ENCODE measurements around the gene SFXN1. TPM values are rescaled to one million over a fixed set of nuclear protein-coding genes. Genes with fewer than 3 reads are reported as not detected.

SFXN1 gene
- total and polyA plus RNA-seq, 9 of the 15 experiments (the other 6 are each of a cell fraction or from before 2014, with no cell fraction given): 31.8 to 261 (median 113) TPM

DNA sequence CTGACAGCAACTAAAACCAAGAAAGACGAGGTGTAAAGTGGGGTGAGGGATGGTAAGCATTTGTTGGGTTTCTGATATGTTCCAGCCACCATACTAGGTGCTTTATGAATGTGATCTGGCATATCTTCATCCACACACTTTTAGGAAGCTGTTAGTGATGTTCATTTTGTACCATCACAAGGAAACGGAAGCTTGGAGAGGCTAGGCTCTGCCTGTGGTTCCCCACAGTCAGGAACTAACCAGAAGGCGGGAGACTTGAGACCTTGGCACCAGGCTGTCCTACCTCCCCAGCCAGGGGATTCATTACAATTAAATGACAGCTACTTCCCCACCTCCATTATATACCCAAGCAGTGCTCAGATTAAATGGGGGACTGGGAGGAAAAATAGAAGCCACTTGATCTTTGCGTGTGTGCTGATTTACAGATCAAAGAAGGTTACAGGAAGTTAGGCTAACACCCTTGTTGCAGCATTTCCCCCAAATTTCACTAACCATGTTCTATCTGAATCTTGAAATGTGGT is 43.0 kb downstream of the SFXN1 start:
- peaks cover 87% of the 10 kb centered on the region for H3K36me3 ChIP-seq (ENCODE audit: control insufficient read depth, insufficient read depth, low read length)
- H3K79me2 ChIP-seq (ENCODE audit: control insufficient read depth, insufficient read depth, low read length): no peaks in the 10 kb centered on the region
- H2AFZ ChIP-seq (ENCODE audit: low read depth, low read length): no peak overlapping the region
- DNase-seq (ENCODE audit: extremely low read depth in 1 of 4, low spot score in 3 of 4) (no peak), ATAC-seq (no peak), FAIRE-seq (no peak)
- POLR2A ChIA-PET: interaction anchor here (0.5 kb wide), 1 partner anchor 9 kb away, joined by 3 read pairs; no protein-coding TSS in a partner anchor
- CTCF ChIA-PET (ENCODE audit: low intra/inter-chr PET ratio): no interaction called here
- no TSS peak for BruUV-seq (replicated peaks)
- no peak overlapping the region for H3K27ac ChIP-seq (ENCODE audit: extremely low read depth, low read depth, low read length)
- H3K9ac ChIP-seq (ENCODE audit: insufficient read depth in 1 of 2, low read depth in 2 of 2, low read length in 2 of 2): no peak overlapping the region
- peaks cover 15% of the 10 kb centered on the region; the same call in 1 of the 2 replicates for H4K20me1 ChIP-seq (replicated peaks; ENCODE audit: control insufficient read depth, insufficient read depth, low read length)
- 93% methylated on average over 4 of the region's 4 CpGs for WGBS (ENCODE audit: insufficient coverage, low coverage, missing lambda C conversion rate)
- H3K27me3 ChIP-seq (ENCODE audit: control insufficient read depth in 2 of 2, insufficient read depth in 2 of 2, low read length in 2 of 2): no peaks in the 10 kb centered on the region
- H3K4me2 ChIP-seq (ENCODE audit: insufficient read depth, low read length): no peak overlapping the region
- peaks cover 9 to 15% of the 10 kb centered on the region in 2 experiments; a peak in 3 of 5 replicates for H3K4me1 ChIP-seq (replicated peaks in 1 of 2; ENCODE audit: control insufficient read depth in 2 of 2, insufficient read depth in 2 of 2, low read length in 2 of 2)
- in situ Hi-C loops (cut with MboI): no loop called here
- H3K4me3 ChIP-seq: no peak overlapping the region
- peaks cover 4% of the 10 kb centered on the region for H3K9me1 ChIP-seq (ENCODE audit: control insufficient read depth, insufficient read depth, low read length)
- TF ChIP-seq, protein P1, sequence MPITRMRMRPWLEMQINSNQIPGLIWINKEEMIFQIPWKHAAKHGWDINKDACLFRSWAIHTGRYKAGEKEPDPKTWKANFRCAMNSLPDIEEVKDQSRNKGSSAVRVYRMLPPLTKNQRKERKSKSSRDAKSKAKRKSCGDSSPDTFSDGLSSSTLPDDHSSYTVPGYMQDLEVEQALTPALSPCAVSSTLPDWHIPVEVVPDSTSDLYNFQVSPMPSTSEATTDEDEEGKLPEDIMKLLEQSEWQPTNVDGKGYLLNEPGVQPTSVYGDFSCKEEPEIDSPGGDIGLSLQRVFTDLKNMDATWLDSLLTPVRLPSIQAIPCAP (CRISPR knock-in tag; IDR thresholded peaks at IDR 0.05; ENCODE audit: borderline replicate concordance): no peak
- TF ChIP-seq, protein P2, sequence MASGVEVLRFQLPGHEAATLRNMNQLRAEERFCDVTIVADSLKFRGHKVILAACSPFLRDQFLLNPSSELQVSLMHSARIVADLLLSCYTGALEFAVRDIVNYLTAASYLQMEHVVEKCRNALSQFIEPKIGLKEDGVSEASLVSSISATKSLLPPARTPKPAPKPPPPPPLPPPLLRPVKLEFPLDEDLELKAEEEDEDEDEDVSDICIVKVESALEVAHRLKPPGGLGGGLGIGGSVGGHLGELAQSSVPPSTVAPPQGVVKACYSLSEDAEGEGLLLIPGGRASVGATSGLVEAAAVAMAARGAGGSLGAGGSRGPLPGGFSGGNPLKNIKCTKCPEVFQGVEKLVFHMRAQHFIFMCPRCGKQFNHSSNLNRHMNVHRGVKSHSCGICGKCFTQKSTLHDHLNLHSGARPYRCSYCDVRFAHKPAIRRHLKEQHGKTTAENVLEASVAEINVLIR (CRISPR knock-in tag; IDR thresholded peaks at IDR 0.05): no peak
- TF ChIP-seq ZNF24 (IDR thresholded peaks at IDR 0.05) (no peak), TAF7 (tag; IDR thresholded peaks at IDR 0.05) (no peak), ZNF717 (CRISPR knock-in tag; IDR thresholded peaks at IDR 0.05) (no peak), ZNF124 (CRISPR knock-in tag; IDR thresholded peaks at IDR 0.05) (no peak), ZBTB26 (CRISPR knock-in tag; IDR thresholded peaks at IDR 0.05) (no peak), NR2C2 (CRISPR knock-in tag; IDR thresholded peaks at IDR 0.05) (no peak), NR2C2 (tag; IDR thresholded peaks at IDR 0.05) (no peak), BACH1 (tag; IDR thresholded peaks at IDR 0.05) (no peak), GATAD2A (IDR thresholded peaks at IDR 0.05) (no peak), KAT8 (IDR thresholded peaks at IDR 0.05; ENCODE audit: low read depth) (no peak)
- TF ChIP-seq, protein P3, sequence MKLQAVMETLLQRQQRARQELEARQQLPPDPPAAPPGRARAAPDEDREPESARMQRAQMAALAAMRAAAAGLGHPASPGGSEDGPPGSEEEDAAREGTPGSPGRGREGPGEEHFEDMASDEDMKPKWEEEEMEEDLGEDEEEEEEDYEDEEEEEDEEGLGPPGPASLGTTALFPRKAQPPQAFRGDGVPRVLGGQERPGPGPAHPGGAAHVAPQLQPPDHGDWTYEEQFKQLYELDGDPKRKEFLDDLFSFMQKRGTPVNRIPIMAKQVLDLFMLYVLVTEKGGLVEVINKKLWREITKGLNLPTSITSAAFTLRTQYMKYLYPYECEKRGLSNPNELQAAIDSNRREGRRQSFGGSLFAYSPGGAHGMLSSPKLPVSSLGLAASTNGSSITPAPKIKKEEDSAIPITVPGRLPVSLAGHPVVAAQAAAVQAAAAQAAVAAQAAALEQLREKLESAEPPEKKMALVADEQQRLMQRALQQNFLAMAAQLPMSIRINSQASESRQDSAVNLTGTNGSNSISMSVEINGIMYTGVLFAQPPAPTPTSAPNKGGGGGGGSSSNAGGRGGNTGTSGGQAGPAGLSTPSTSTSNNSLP (IDR thresholded peaks at IDR 0.05; ENCODE audit: borderline replicate concordance, low read depth, low read length): no peak
- intact Hi-C loops (cut with micrococcal nuclease): no loop called here
- H3K9me3 ChIP-seq (replicated peaks; ENCODE audit: control insufficient read depth, insufficient read depth, low read depth, low read length): no peaks in the 10 kb centered on the region

Measured in K562 (cell line).